Measurements from ENCODE around the gene SSC5D.

DNA sequence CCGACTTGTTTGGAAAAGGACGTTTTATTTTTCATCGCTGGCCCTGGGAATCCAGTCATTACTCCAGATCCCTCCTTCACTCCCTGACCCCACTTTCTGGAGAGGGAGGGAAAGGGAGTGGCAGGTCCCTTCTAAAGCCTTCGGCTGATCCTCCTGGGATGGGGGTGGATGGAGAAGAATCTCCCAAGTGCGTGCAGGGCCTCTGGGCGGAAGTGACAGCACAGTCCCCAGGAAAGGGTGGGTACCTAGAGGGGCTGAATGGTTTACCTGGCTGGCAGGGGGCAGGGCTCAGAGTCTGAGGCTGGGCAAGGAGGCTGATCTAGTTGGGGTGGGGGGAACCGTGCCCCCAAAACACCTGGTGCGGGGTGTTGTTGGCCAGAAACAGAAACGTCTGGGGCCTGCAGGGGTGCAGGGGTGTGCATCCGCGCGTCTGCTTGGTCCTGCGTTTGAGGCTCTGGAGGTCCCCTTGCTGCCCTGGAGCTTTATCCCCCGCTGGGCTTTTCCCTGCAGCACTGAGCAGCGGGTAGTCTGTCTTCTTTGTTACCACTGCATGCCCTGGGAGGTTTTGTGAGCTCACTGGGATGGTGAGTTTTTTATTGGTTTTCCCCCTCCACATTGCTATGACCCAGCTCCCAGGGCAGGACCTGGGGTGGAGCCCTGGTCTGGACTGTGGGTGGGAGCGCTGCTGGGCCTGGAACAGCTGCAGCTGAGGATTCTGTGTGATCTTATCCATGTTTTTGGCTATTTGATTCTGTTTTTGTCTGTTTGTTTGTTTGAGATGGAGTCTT is 14.8 kb upstream of the SSC5D start:
- TF ChIP-seq YY1 (IDR thresholded peaks at IDR 0.05; ENCODE audit: insufficient read depth, insufficient read length), result no peak
- TF ChIP-seq ZNF274 (IDR thresholded peaks at IDR 0.05; ENCODE audit: low read depth, low read length), result no peak

Data from NT2/D1 (cell line).